ENCODE measurements around the gene SLX9. TPM values are rescaled to one million over a fixed set of nuclear protein-coding genes. Genes with fewer than 3 reads are reported as not detected.

Gene SLX9
- total RNA-seq, 5 donors from 2014 or later (not counting 1 experiment from before 2014, with no cell fraction given) = 16.7 to 32.2 (median 26.7) TPM

DNA sequence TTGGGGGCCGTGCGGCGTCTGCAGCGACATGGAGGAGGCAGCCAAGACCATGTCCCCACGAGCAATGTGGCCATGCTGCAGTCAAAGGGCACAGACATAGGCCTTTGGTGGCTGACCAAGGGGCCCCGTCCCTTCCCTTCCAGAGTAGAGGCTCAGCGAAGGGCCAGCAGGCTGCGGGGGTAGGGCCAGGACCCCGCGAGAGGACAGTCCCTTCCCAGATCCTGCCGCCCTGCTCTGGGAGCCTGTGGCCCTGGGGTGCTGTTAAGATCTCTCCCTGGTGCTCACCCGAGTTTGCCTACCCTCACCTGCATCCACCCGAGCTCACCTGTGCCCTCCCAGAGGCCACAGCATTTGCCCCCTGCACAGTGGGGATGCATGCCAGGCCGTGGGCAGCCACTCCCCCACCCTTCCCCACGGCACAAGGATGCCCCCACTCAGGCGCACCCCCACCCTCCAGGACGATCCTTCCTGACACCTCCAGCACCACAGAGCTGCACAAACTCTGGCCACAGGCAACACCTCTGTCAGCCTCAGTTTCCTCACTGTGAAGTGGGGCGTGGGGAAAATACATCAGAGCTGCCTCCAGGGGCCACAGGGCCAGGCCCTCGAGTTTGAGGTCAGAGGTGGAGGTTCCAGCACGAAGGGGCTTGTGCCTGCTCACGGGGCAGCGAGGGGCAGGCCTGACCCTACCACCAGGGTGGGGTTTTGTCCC, 34.7 kb upstream of the SLX9 start:
- Mint-ChIP-seq H3K27me3 (no peaks in the 10 kb centered on the region), H3K9me3 (no peaks in the 10 kb centered on the region), H3K4me1 (peaks cover 41 to 45% (median 42%) of the 10 kb centered on the region in 3 donors), H3K4me3 (no peak overlapping the region), H3K36me3 (peaks cover 46% of the 10 kb centered on the region), H3K27ac (peak overlapping the region; percentile 49 to 68)
- H3K9me3 ChIP-seq = no peaks in the 10 kb centered on the region
- peaks cover 7 to 54% of the 10 kb centered on the region in 2 experiments for H3K4me1 ChIP-seq (ENCODE audit: control insufficient read depth in 1 of 2, extremely low read depth in 1 of 2, insufficient read depth in 2 of 2, low read length in 2 of 2)
- WGBS (ENCODE audit: insufficient coverage) = 98% methylated on average over 15 of the region's 22 CpGs
- POLR2A ChIA-PET = interaction anchor here in 1 of 2 donors (0.6 kb wide), 1 partner anchor 220 kb away, joined by 6 read pairs; no protein-coding TSS in a partner anchor
- no peak overlapping the region for H3K27ac ChIP-seq (ENCODE audit: low read length)
- H3K4me3 ChIP-seq (ENCODE audit: control insufficient read depth in 1 of 2, extremely low read depth in 1 of 2, low read length in 1 of 2) = no peak overlapping the region
- H3K36me3 ChIP-seq (ENCODE audit: control insufficient read depth in 2 of 2, extremely low read depth in 1 of 2, insufficient read depth in 1 of 2, low read length in 1 of 2) = peaks cover 40 to 96% of the 10 kb centered on the region in 2 donors
- CTCF ChIA-PET = no interaction called here
- ATAC-seq (replicated peaks in 1 of 4) = no peak
- DNase-seq = no peak
- H3K27me3 ChIP-seq (replicated peaks in 1 of 2; ENCODE audit: control insufficient read depth in 2 of 2, extremely low read depth in 1 of 2, insufficient read depth in 2 of 2, low read length in 1 of 2) = no peaks in the 10 kb centered on the region

DNA sequence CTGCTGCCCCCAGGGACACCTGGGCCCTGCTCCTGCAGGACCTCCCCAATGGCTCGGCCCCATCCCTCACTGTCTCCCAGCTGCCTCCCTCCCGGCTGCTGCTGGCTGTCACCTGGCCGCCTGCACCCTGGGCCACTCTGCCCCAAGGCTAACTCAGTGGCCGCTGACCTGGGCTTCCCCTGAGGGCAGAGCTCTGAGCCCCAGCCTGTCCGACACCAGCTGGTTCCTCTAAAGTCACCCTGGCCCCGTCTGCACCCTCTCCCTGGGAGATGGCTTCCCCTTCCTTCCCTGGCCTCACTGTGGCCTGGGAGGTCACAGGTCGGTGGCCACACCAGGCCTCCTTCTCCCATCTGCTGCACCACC, 34.1 kb upstream of the SLX9 start:
- CTCF ChIA-PET = no interaction called here
- H3K4me1 ChIP-seq (ENCODE audit: control insufficient read depth in 1 of 2, extremely low read depth in 1 of 2, insufficient read depth in 2 of 2, low read length in 2 of 2) = peaks cover 11 to 59% of the 10 kb centered on the region in 2 experiments
- Mint-ChIP-seq H3K4me1 (peaks cover 41 to 49% (median 46%) of the 10 kb centered on the region in 3 donors), H3K27ac (peak overlapping the region; percentile 23 to 85), H3K27me3 (no peaks in the 10 kb centered on the region), H3K9me3 (no peaks in the 10 kb centered on the region), H3K4me3 (no peak overlapping the region), H3K36me3 (peaks cover 40% of the 10 kb centered on the region)
- ATAC-seq (replicated peaks in 1 of 4) (no peak), DNase-seq (no peak)
- peaks cover 36 to 96% of the 10 kb centered on the region in 2 donors for H3K36me3 ChIP-seq (ENCODE audit: control insufficient read depth in 2 of 2, extremely low read depth in 1 of 2, insufficient read depth in 1 of 2, low read length in 1 of 2)
- H3K4me3 ChIP-seq (ENCODE audit: control insufficient read depth in 1 of 2, extremely low read depth in 1 of 2, low read length in 1 of 2) = no peak overlapping the region
- H3K27ac ChIP-seq (ENCODE audit: low read length) = no peak overlapping the region
- H3K9me3 ChIP-seq = no peaks in the 10 kb centered on the region
- POLR2A ChIA-PET = interaction anchor here in 1 of 2 donors (0.6 kb wide), 1 partner anchor 219 kb away, joined by 6 read pairs; no protein-coding TSS in a partner anchor
- no peaks in the 10 kb centered on the region for H3K27me3 ChIP-seq (replicated peaks in 1 of 2; ENCODE audit: control insufficient read depth in 2 of 2, extremely low read depth in 1 of 2, insufficient read depth in 2 of 2, low read length in 1 of 2)
- 89% methylated on average over 6 of the region's 7 CpGs for WGBS (ENCODE audit: insufficient coverage)

DNA sequence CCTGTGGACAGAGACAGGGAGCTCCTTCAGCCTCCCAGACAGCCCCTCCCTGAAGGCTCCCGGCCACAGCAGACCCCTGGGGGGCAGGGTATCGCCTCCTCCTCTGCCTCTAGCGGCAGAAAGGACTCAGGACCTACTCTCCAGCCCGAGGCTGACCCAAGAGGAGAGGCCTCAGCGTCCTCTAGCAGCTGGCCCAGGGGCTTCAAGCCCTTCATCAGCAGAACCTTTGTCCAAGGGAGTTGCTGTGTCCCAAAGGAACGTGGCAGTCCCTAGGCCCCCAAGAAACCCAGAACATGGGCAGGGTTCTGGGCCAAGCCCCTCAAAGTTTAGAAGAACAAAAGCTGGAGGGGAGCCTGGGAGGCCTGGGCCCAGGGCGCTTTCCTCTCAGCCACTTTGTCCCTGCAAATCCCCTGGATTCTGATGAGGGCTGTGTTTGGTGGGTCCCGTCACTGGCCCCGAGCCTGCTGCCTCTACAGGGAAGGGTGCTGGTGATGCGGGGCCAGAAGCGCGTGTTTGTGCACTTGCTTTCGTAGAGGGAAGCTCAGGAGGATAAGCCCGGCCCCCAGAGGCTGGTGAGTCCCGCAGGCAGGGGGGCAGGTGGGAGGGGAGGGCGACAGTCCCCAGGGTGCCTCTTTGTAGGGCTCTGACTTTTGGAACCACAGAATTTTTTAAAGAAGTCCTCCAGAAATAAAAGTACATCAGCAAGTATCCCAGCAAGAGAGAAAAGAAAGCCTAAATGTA, 32.4 kb upstream of the SLX9 start:
- Mint-ChIP-seq H3K9me3 (no peaks in the 10 kb centered on the region), H3K36me3 (peaks cover 28% of the 10 kb centered on the region), H3K4me1 (peaks cover 58 to 64% (median 63%) of the 10 kb centered on the region in 3 donors), H3K4me3 (peak overlapping the region in 1 of 3 donors; percentile 80), H3K27me3 (no peaks in the 10 kb centered on the region), H3K27ac (peak overlapping the region; percentile 59 to 85)
- Histone ChIP-seq H3K27ac (ENCODE audit: low read length) (peak overlapping the region; percentile 39), H3K36me3 (ENCODE audit: control insufficient read depth in 2 of 2, extremely low read depth in 1 of 2, insufficient read depth in 1 of 2, low read length in 1 of 2) (peaks cover 26 to 84% of the 10 kb centered on the region in 2 donors), H3K9me3 (no peaks in the 10 kb centered on the region), H3K27me3 (replicated peaks in 1 of 2; ENCODE audit: control insufficient read depth in 2 of 2, extremely low read depth in 1 of 2, insufficient read depth in 2 of 2, low read length in 1 of 2) (no peaks in the 10 kb centered on the region), H3K4me3 (ENCODE audit: control insufficient read depth in 1 of 2, extremely low read depth in 1 of 2, low read length in 1 of 2) (no peak overlapping the region), H3K4me1 (ENCODE audit: control insufficient read depth in 1 of 2, extremely low read depth in 1 of 2, insufficient read depth in 2 of 2, low read length in 2 of 2) (peaks cover 23 to 76% of the 10 kb centered on the region in 2 experiments)
- CTCF ChIA-PET = interaction anchor here in 1 of 2 donors (0.6 kb wide), 1 partner anchor 24 kb away, joined by 4 read pairs; no protein-coding TSS in a partner anchor
- DNase-seq (peak in 1 of 35 experiments; percentile 22), ATAC-seq (replicated peaks in 1 of 4) (no peak)
- POLR2A ChIA-PET = no interaction called here
- WGBS (ENCODE audit: insufficient coverage) = 74% methylated on average over 10 of the region's 16 CpGs

DNA sequence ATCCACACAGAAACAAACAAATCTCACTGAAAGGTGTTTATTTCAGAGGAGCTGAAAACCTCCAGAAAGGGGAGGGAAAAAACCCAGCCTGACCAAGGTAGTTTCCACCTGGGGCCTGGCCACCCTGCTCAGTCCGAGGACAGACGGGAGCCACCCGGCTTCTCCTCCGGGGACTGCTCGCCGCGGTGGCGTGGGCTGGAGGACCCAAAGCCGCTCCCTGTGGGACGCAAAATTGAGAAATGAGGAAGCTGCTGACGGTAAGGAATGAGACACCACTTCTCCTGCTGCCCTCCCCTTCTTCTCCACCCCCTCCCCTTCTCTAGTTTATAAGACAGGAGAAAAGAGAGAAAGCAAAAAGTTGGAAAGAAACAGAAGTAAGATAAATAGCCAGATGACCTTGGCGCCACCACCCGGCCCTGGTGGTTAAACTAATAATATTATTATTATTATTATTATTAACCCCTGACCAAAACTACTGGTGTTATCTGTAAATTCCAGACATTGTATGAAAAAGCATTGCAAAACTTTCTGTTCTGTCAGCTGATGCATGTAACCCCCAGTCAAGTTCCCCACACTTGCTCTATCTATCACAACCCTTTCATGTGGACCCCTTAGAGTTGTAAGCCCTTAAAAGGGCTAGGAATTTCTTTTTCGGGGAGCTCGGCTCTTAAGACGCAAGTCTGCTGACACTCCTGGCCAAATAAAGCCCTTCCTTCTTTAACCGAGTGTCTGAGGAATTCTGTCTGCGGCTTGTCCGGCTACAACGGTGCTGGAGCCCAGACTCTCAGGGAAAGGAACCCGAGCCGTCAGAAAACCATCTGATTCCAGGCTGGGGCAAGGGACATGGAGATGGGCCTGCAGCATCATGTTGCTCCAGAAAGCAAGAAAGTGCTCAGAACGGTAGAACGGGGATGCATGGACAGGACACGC, 31.6 kb upstream of the SLX9 start:
- DNase-seq (no peak), ATAC-seq (replicated peaks in 1 of 4) (no peak)
- Mint-ChIP-seq H3K4me3 (peak overlapping the region in 1 of 3 donors; percentile 80), H3K4me1 (peaks cover 56 to 66% (median 65%) of the 10 kb centered on the region in 3 donors), H3K27me3 (no peaks in the 10 kb centered on the region), H3K9me3 (no peaks in the 10 kb centered on the region), H3K27ac (peak overlapping the region; percentile 81 to 85), H3K36me3 (peaks cover 22% of the 10 kb centered on the region)
- no peaks in the 10 kb centered on the region for H3K9me3 ChIP-seq
- H3K4me1 ChIP-seq (ENCODE audit: control insufficient read depth in 1 of 2, extremely low read depth in 1 of 2, insufficient read depth in 2 of 2, low read length in 2 of 2) = peaks cover 28 to 81% of the 10 kb centered on the region in 2 experiments
- H3K27ac ChIP-seq (ENCODE audit: low read length) = peak overlapping the region; percentile 39
- 93% methylated on average over 9 of the region's 25 CpGs for WGBS (ENCODE audit: insufficient coverage)
- POLR2A ChIA-PET = no interaction called here
- CTCF ChIA-PET = no interaction called here
- H3K36me3 ChIP-seq (ENCODE audit: control insufficient read depth in 2 of 2, extremely low read depth in 1 of 2, insufficient read depth in 1 of 2, low read length in 1 of 2) = peaks cover 19 to 76% of the 10 kb centered on the region in 2 donors
- H3K4me3 ChIP-seq (ENCODE audit: control insufficient read depth in 1 of 2, extremely low read depth in 1 of 2, low read length in 1 of 2) = no peak overlapping the region
- no peaks in the 10 kb centered on the region for H3K27me3 ChIP-seq (replicated peaks in 1 of 2; ENCODE audit: control insufficient read depth in 2 of 2, extremely low read depth in 1 of 2, insufficient read depth in 2 of 2, low read length in 1 of 2)

DNA sequence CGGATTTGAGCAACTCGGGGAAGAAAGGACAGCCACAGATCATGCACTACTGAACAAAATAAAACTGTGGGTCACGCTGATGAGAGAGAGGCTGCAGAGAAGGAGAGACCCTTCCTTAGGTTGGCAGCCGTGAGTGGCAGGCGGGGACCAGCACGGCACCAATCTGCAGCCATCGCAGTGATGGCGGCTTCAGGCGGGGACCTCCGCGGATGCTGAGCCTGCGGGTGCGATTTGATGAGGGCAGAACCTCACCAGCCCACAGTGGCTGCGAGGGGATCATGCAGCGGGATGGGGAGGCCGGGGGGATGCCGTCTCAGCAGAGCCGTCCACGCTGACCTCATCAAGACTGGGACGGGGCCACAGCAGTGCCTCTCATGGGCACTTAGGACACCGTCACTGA, 30.9 kb upstream of the SLX9 start:
- Mint-ChIP-seq H3K27me3 (no peaks in the 10 kb centered on the region), H3K9me3 (no peaks in the 10 kb centered on the region), H3K4me3 (peak overlapping the region in 1 of 3 donors; percentile 80), H3K27ac (peak overlapping the region; percentile 84), H3K4me1 (peaks cover 61 to 71% (median 71%) of the 10 kb centered on the region in 3 donors), H3K36me3 (peaks cover 20% of the 10 kb centered on the region)
- Histone ChIP-seq H3K36me3 (ENCODE audit: control insufficient read depth in 2 of 2, extremely low read depth in 1 of 2, insufficient read depth in 1 of 2, low read length in 1 of 2) (peaks cover 17 to 69% of the 10 kb centered on the region in 2 donors), H3K4me3 (ENCODE audit: control insufficient read depth in 1 of 2, extremely low read depth in 1 of 2, low read length in 1 of 2) (no peak overlapping the region), H3K4me1 (ENCODE audit: control insufficient read depth in 1 of 2, extremely low read depth in 1 of 2, insufficient read depth in 2 of 2, low read length in 2 of 2) (peaks cover 35 to 88% of the 10 kb centered on the region in 2 experiments), H3K9me3 (no peaks in the 10 kb centered on the region), H3K27me3 (replicated peaks in 1 of 2; ENCODE audit: control insufficient read depth in 2 of 2, extremely low read depth in 1 of 2, insufficient read depth in 2 of 2, low read length in 1 of 2) (no peaks in the 10 kb centered on the region), H3K27ac (ENCODE audit: low read length) (peak overlapping the region; percentile 12)
- ATAC-seq (replicated peaks in 1 of 4) (no peak), DNase-seq (no peak)
- CTCF ChIA-PET = no interaction called here
- POLR2A ChIA-PET = no interaction called here
- WGBS (ENCODE audit: insufficient coverage) = 99% methylated on average over 21 of the region's 21 CpGs

DNA sequence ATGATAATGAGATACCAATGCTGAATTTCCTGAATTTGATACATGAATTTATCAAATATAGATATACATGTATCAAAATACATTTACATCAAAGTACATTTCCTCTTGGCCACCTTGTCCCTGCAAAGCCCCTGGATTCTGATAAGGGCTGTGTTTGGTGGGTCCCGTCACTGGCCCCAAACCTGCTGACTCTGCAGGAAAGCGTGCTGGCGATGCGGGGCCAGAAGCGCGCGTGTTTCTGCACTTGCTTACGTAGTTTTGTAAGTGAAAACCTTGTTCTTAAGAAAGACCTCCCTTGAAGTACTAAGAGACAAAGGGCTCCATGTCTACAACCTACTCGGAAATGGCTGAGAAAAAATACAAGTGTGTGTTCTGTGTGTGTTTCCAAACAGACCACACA, 30.1 kb upstream of the SLX9 start:
- Mint-ChIP-seq H3K27me3 (no peaks in the 10 kb centered on the region), H3K36me3 (peaks cover 14% of the 10 kb centered on the region), H3K4me1 (peaks cover 62 to 74% (median 73%) of the 10 kb centered on the region in 3 donors), H3K9me3 (no peaks in the 10 kb centered on the region), H3K4me3 (peak overlapping the region in 2 of 3 donors; percentile 24 to 80), H3K27ac (peak overlapping the region; percentile 84)
- peak overlapping the region; percentile 78 for H3K27ac ChIP-seq (ENCODE audit: low read length)
- peaks cover 10 to 61% of the 10 kb centered on the region in 2 donors for H3K36me3 ChIP-seq (ENCODE audit: control insufficient read depth in 2 of 2, extremely low read depth in 1 of 2, insufficient read depth in 1 of 2, low read length in 1 of 2)
- ATAC-seq (replicated peaks in 1 of 4) = no peak
- no peaks in the 10 kb centered on the region for H3K27me3 ChIP-seq (replicated peaks in 1 of 2; ENCODE audit: control insufficient read depth in 2 of 2, extremely low read depth in 1 of 2, insufficient read depth in 2 of 2, low read length in 1 of 2)
- peaks cover 40 to 96% of the 10 kb centered on the region in 2 experiments for H3K4me1 ChIP-seq (ENCODE audit: control insufficient read depth in 1 of 2, extremely low read depth in 1 of 2, insufficient read depth in 2 of 2, low read length in 2 of 2)
- H3K9me3 ChIP-seq = no peaks in the 10 kb centered on the region
- DNase-seq = no peak
- 100% methylated on average over 1 of the region's 9 CpGs for WGBS (ENCODE audit: insufficient coverage)
- ChIA-PET POLR2A (no interaction called here), CTCF (no interaction called here)
- no peak overlapping the region for H3K4me3 ChIP-seq (ENCODE audit: control insufficient read depth in 1 of 2, extremely low read depth in 1 of 2, low read length in 1 of 2)
